GM10847 (cell line): ENCODE measurements around the gene MRPS2.
"Not testable (repeated sequence)": the region's sequence is repeated elsewhere in the genome, so short reads cannot be mapped to it uniquely, and the experiment has no call there.

Experiments
- POLR2A ChIP-seq: IDR thresholded peaks from 2 replicates; pipeline ENCODE4 v1.6.1; 2011; ENCODE audit not compliant: insufficient read length; ENCODE audit errors: extremely low read depth

The MRPS2 gene

GRCh38 chr9:135530146-135530545, 29.7 kb downstream of the MRPS2 start:
- no peak for TF ChIP-seq POLR2A

- no peak for TF ChIP-seq POLR2A
Measured at GRCh38 chr9:135531096-135531495, 30.6 kb downstream of the MRPS2 start.

- TF ChIP-seq POLR2A = no peak
Measured at GRCh38 chr9:135533113-135533512, 32.6 kb downstream of the MRPS2 start.

GRCh38 chr9:135533674-135534073, 33.2 kb downstream of the MRPS2 start:
- TF ChIP-seq POLR2A = no peak

- TF ChIP-seq POLR2A = no peak
Measured at GRCh38 chr9:135536216-135536615, 35.7 kb downstream of the MRPS2 start.

GRCh38 chr9:135544981-135545635, 44.6 kb downstream of the MRPS2 start:
- no peak for TF ChIP-seq POLR2A

GRCh38 chr9:135545646-135546176, 45.2 kb downstream of the MRPS2 start, which contains the start of gene OBP2A:
TSS of gene OBP2A (plus strand) at chr9:135546126. CDS start at chr9:135546181, 55 bp downstream.
- not testable (repeated sequence) for TF ChIP-seq POLR2A

GRCh38 chr9:135547756-135548736, 47.6 kb downstream of the MRPS2 start:
- no peak for TF ChIP-seq POLR2A

GRCh38 chr9:135550344-135550918, 49.9 kb downstream of the MRPS2 start:
- no peak for TF ChIP-seq POLR2A

- TF ChIP-seq POLR2A = no peak
Measured at GRCh38 chr9:135551031-135551430, 50.5 kb downstream of the MRPS2 start.

- TF ChIP-seq POLR2A = no peak
Measured at GRCh38 chr9:135551456-135551855, 51.0 kb downstream of the MRPS2 start.

- TF ChIP-seq POLR2A = no peak
Measured at GRCh38 chr9:135552021-135552697, 51.7 kb downstream of the MRPS2 start.

- no peak for TF ChIP-seq POLR2A
Measured at GRCh38 chr9:135552698-135553171, 52.3 kb downstream of the MRPS2 start.
